Mammary epithelial cell (primary cell): Measurements from ENCODE around the gene TRAF4.

Experiments used
- EZH2 ChIP-seq: IDR thresholded peaks from 2 replicates; pipeline ENCODE4 v1.6.1; 2012; ENCODE audit warnings: low read length, inconsistent platforms, borderline replicate concordance
- TF ChIP-seq, protein P1 (sequence below), 2 donors: IDR thresholded peaks in 1 of 2; conservative IDR thresholded peaks in 1 of 2; 2 replicates each; pipeline ENCODE4 v1.5.1; 2011 to 2012; ENCODE audit warnings: inconsistent platforms in 2 of 2, low read length in 2 of 2, mild to moderate bottlenecking in 2 of 2, control low read depth in 1 of 2, low read depth in 1 of 2; ENCODE audit not compliant: insufficient read depth in 1 of 2; ENCODE audit errors: extremely low read depth in 1 of 2

DNA sequence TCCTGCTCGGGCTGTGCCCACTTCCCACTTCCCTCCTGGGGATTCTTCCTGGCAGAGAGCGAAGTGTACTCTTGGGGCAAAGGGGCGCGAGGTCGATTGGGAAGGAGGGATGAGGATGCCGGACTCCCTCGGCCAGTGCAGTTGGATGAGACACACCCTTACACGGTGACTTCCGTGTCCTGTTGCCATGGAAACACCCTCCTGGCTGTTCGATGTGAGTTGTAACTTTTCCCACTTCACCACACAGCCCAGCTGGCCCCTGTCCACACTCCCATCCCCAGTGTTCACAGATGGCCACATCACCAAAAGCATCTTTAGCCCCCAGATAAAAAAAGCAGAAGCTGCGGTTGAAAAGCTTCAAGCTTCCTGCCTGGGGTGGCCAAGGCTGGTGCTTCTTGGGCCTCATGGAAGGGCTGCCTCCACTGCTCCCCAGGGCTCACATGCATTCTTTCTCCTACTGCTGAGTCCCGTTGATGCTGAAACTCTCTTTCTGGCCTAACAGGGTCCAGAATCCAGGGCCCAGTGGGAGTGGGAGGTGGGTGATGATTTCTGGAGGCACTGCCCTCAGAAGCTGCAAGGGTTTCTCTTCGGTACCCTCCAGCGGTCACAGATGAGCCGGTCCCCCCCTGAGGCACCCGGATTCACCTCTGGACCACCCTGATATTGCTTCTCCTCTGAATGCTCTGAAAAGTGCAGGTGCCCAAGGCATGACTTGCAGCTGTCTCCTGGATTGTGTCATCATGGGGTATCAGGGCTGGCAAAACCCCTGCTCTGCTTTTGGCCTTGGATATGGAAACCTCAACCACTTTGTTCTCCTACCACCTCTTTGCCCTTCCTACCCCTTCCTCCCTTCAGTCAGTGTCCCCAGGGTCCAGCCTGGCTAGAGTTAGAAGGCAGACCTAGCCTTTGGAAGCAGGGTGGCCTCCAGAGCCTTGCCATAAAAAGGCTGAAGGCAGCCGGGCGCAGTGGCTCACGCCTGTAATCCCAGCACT, 2.2 kb upstream of the TRAF4 start:
- no peak for TF ChIP-seq EZH2
- TF ChIP-seq, protein P1, sequence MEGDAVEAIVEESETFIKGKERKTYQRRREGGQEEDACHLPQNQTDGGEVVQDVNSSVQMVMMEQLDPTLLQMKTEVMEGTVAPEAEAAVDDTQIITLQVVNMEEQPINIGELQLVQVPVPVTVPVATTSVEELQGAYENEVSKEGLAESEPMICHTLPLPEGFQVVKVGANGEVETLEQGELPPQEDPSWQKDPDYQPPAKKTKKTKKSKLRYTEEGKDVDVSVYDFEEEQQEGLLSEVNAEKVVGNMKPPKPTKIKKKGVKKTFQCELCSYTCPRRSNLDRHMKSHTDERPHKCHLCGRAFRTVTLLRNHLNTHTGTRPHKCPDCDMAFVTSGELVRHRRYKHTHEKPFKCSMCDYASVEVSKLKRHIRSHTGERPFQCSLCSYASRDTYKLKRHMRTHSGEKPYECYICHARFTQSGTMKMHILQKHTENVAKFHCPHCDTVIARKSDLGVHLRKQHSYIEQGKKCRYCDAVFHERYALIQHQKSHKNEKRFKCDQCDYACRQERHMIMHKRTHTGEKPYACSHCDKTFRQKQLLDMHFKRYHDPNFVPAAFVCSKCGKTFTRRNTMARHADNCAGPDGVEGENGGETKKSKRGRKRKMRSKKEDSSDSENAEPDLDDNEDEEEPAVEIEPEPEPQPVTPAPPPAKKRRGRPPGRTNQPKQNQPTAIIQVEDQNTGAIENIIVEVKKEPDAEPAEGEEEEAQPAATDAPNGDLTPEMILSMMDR (conservative IDR thresholded peaks at IDR 0.05 in 1 of 2, IDR thresholded peaks at IDR 0.05 in 1 of 2; ENCODE audit: extremely low read depth in 1 of 2, insufficient read depth in 1 of 2, low read depth in 1 of 2, low read length in 2 of 2) = no peak
